Dermis microvascular lymphatic vessel endothelial cell (primary cell): Measurements from ENCODE around the gene FAM135A. TPM values are rescaled to one million over a fixed set of nuclear protein-coding genes. Genes with fewer than 3 reads are reported as not detected.
"Not testable (repeated sequence)": the region's sequence is repeated elsewhere in the genome, so short reads cannot be mapped to it uniquely, and the experiment has no call there.

Experiments
- DNase-seq, 2 donors: peaks; one replicate each; pipeline versions ENCODE4 v3.0.0 to v3.0.0-alpha.2; 2010; ENCODE audit warnings: low read depth in 2 of 2
- total RNA-seq: library from RNA; depleted of rRNA; stranded (reverse); fragments of >200 nt; gene quantifications from 2 replicates; pipeline ENCODE4 v1.2.1, GENCODE V29; 2014

FAM135A gene
- total RNA-seq, 1 donor from 2014 or later = 11.2 TPM

DNA sequence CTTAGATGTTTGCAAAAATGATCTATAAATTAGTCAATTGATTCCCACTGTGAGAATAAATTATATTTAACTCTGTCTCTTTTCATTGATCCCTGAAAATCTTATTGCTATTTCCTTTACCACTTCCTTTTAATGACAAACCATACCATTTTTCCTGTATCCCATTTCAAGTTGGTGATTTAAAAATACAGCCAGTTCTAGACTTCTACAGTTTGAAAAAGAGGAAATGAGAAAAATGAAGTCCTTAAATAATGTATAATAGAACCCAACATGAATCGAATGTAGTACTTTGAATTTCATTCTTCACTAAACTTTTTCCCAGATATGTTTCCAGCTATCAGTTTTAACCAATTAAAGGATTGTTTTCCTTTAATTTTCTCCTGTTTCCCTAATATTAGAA lies 124.0 kb downstream of the FAM135A start:
- DNase-seq = no peak

DNA sequence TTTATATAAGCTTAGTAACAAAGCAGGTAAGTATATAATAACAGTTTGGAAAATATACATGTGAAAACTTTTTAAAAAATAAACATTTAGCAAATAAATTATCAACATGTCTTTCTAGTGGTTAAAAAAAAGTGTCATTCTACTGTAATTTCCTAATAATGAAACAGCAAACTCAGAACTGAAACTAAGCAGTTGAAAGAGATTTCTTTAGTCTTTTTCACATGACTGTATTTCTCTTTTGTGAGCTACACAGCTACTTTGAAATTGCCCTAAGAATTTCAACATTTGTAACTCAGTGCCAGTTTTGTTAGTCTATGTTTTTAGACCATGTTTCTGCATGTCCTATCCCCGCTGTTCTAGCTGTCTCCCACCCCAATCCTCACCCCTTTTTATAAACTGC lies 125.1 kb downstream of the FAM135A start:
- no peak for DNase-seq

DNA sequence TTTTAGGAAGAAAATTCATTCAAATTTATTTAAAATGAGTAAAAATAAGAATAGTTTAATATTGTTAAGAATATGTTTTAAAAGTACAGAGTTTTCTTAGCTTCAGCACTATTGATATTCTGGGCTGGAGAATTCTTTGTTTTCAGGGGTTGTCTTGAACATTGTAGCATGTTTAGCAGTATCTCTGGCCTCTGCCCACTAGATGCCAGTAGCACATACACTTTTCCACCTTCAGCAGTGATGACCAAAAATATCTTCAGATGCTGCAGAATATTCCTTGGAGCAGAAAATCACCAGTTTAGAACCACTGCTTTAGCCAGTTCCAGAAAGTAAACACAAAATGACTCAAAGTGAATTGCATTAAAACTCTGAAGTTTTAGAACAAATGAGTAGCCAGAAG lies 134.0 kb downstream of the FAM135A start:
- peak in 1 of 2 donors; percentile 25 for DNase-seq

- no peak for DNase-seq
Measured at GRCh38 chr6:70547905-70548304, 134.6 kb downstream of the FAM135A start.

- no peak for DNase-seq
Measured at GRCh38 chr6:70549327-70549726, 136.0 kb downstream of the FAM135A start.

DNA sequence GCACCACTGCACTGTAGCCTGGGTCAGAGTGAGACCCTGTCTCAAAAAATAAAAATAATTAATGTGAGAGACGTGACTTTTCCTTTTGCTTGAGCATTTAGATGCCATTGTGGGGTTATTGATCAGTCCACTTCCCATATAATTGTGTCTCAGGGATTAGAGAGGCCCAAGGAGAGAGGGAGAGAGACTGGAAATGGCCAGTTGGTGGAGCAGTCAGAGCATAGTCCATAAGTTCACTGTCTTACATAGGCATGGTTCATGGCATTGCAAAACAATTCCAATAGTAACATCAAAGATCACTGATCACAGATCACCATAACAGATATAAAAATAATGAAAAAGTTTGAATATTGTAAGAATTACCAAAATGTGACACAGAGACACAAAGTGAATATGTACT lies 138.3 kb downstream of the FAM135A start:
- DNase-seq = no peak

DNA sequence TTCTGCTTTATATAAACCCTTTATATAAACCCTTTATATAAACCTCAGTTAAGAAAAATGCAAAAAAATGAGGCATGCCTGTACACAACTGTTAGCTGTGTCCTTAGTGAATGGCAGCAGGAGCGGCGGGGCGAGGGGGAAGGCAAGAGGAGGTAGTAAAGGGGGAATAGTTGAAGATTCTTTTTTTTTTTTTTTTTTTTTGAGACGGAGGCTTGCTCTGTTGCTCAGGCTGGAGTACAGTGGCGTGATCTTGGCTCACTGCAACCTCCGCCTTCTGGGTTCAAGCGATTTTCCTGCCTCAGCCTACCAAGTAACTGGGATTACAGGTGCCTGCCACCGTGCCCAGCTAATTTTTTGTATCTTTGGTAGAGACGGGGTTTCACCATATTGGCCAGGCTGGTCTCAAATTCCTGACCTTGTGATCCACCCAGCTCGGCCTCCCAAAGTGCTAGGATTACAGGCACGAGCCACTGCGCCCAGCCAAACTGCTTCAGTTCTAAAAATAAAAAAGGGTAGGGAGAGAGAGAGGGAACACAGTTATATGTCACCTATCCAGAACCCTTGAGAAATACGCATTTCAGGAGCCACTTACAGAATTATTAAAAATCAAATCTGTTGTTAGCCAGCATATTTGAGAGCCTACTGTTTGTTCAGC lies 139.1 kb downstream of the FAM135A start:
- DNase-seq = not testable (repeated sequence)

DNA sequence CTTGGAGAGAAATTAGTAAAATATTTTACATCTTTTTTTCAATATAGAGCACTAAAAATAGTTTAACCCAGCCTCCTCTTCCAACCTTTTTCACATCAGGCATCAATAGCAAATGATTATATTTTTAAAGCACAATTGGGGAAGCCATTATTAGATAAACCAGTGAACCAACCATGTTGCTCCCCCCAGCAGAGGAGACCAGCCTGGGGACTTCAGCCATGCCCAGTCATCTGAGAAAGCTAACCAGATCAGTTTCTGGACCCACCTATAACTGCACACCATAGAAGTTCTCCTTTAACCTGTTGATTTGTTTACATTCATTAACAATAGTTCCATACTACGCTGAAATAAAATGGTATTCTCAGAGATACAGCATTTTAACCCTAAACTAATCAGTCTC lies 139.7 kb downstream of the FAM135A start:
- no peak for DNase-seq

DNA sequence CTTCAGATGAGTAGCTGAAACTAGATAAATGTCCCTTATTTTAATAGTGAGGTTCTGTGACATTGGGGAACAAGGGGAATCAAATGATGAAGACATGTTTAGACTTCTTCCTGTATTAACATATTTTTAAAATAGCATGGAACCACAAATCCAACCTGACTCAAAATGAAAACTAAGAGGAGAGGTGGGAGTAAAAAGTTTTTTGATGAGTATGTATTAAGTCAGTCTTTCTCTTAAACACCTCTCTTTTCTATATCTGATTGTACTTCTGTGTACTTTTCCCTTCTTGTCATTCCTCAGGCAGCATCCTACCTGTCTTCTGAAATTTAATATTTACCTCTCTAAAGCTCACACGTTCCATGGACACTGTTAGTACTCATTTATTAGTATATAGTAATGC lies 144.7 kb downstream of the FAM135A start:
- DNase-seq = no peak

DNA sequence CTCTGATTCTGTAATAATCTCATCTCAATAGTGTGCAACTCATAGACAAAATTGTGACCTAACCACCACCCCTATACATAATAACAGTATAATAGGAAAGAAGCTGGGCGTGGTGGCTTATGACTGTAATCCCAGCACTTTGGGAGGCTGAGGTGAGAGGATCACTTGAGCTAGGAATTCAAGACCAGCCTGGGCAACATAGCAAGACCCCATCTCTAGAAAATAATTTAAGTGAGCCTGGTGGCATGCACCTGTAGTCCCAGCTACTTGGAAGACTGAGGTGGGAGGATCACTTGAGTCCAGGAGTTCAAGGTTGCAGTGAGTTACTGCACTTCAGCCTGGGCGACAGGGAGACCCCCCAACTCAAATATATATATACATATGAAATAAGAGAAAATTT lies 149.1 kb downstream of the FAM135A start:
- DNase-seq = not testable (repeated sequence)

- DNase-seq = no peak
Measured at GRCh38 chr6:70563530-70563929, 150.2 kb downstream of the FAM135A start.

DNA sequence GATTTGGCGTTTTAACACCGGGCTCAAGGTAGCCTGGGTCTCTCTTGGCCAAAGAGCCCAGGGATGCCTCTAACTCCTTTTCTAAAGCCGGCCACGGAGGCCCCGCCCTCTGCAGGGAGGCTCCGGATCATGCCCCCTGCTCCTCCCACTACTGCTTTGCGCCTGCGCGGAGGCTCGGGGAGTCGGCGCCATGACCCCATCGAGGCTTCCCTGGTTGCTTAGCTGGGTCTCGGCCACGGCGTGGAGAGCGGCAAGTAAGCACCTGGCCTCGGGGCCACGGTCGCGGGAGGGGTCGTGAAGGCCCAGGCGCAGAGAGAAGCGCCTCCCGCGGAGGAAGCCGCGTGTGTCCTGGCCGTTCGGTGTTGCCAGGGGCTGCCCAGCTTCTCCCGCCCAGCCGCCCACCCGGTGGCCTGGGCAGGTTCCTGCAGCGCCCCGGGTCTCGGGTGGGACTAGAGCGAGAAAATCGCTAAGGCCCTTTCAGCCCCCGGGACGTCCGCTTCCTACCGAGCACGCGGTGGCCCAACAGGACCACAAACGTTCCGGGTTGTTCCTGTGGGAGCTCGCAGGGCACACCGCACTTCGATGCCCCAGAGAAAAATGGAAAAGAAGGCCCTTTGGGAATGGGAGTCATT lies 153.6 kb downstream of the FAM135A start, which contains the start of gene SDHAF4:
Gene SDHAF4, plus strand, starts transcription at position 180 of the 632 bp plus-strand sequence. Its CDS starts 11 bp downstream, at position 191.
- peak; percentile 59 to 83 for DNase-seq

DNA sequence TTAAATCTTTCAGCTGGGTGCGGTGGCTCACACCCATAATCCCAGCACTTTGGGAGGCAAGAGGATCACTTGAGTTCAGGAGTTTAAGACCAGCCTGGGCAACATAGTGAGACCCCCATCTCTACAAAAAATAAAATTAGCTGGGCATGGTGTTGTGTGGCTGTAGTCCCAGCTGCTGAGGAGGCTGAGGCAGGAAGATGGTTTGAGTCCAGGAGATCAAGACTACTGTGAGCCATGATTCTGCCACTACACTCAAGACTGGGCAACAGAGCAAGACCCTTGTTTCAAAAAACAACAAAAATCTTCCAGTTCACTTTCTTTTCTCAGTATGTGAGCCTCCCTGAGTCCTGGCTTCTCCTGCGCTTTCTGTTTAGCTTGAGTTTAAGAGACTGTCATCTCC lies 161.3 kb downstream of the FAM135A start:
- no peak for DNase-seq

- no peak for DNase-seq
Measured at GRCh38 chr6:70575899-70576495, 162.7 kb downstream of the FAM135A start.

DNA sequence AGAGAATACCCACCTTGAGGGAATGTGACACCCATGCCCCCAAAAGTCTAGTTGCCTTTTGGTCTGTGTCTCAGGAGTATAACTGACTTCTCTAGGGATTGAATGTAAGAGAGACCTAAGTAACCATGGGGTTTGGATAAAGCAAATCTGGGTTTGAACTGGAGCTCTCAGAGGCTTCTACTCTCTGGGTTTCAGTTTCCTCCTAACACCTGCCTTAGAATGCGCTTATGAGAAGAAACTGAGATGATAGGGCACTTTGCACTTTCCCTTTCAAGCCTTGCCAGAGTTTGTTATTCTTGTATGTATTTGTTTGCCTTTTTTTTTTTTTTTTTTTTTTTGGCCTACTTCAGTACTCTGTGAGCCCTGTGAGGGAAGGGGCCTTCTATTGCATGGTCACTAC lies 172.8 kb downstream of the FAM135A start:
- DNase-seq = no peak

DNA sequence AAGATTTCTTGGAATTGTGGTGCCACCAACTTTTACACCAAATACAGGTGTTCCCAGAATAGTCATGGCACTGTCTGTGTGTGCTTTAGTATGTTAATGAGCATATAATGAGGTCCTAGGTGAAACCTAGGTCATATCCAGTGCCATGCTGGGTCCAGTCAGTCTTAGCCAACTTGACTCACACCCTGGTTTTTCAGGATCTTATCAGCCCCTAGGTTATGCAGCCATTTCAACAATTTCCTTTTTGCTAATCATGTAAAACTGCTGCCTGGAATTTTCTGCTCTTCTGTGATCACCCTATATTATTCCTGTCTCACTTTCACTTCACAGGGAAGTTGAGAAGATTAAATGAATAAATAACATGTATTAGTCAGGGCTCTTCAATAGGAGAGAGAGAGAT lies 177.1 kb downstream of the FAM135A start:
- DNase-seq = no peak

- DNase-seq = no peak
Measured at GRCh38 chr6:70592391-70593117, 179.2 kb downstream of the FAM135A start.

- DNase-seq = no peak
Measured at GRCh38 chr6:70593118-70593486, 179.8 kb downstream of the FAM135A start.

DNA sequence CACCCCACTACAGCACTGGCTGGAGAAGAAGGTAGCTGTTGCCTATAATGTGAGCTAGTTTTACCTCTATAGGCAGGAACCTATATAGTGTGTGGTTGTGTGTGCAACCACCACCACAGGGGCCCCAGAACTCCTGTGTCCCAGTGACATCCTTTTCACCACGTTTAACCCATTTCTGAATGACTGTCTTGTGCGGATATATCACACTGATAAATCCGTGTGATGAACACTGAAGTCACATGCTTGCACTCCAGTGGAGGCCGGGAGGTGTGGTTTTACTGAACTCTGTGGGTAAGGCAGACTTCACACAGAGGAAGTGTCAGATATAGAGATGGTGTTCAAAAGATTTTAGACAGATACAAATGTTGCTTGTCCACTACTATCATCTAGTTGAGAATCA lies 185.9 kb downstream of the FAM135A start:
- no peak for DNase-seq

DNA sequence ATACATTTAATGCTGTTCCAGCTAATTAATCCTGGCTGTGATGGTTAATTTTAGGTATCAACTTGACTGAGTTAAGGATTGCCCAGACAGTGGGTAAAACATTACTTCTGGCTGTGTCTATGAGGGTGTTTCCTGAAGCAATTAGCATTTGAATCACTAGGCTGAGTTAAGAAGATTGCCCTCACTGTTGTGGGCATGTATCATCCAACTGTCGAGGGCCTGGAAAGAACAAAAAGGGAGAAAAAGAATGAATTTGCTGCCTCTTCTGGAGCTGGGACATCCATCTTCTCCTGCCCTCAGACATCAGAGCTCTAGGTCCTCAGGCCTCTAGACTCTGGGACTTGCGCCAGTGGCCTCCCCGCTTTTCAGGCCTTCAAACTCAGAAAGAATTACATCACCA lies 187.7 kb downstream of the FAM135A start:
- no peak for DNase-seq

DNA sequence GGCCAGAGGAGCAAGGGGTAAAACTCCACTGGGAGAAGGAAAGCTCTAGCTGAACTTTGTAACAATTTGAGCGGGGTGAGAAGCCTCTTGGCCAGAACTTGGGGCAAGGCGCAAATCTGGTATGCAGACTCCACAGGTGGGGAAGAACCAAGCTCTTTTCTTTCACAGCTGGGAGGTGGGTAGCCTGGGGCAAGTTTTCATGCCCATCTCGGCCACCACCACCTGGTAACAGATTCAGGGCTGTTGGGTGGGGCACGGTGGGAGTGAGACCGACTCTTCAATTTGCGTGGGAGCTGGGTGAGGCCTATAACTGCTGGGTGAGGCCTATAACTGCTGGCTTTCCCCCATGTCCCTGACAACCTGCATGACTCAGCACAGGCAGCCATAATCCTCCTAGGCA lies 190.9 kb downstream of the FAM135A start:
- no peak for DNase-seq

GRCh38 chr6:70607371-70607770 lies 194.1 kb downstream of the FAM135A start:
- not testable (repeated sequence) for DNase-seq
